HepG2 (cell line): ENCODE results near the gene ZDHHC21. TPM values are rescaled to one million over a fixed set of nuclear protein-coding genes. Genes with fewer than 3 reads are reported as not detected.

Source experiments
- ARHGAP35 ChIP-seq: sonication (generic); formaldehyde crosslinking; IDR thresholded peaks from 2 replicates; pipeline ENCODE4 v1.9.0; 2022; ENCODE audit warnings: mild to moderate bottlenecking, inconsistent platforms, moderate library complexity, missing genetic modification reagents, borderline replicate concordance
- BCL6 ChIP-seq: IDR thresholded peaks from 2 replicates; pipeline ENCODE4 v1.6.1; 2016; ENCODE audit warnings: missing genetic modification reagents, missing compliant biosample characterization
- FOXA1 ChIP-seq, 2 experiments: fragments of 450-650 bp in 1 of 2; sonication (generic) in 1 of 2; formaldehyde crosslinking in 1 of 2; IDR thresholded peaks; 2 replicates each; pipeline versions ENCODE4 v1.4.0 to v1.6.1; 2016 to 2020; ENCODE audit warnings: missing genetic modification reagents in 1 of 2
- FOXO1 ChIP-seq: sonication (generic); formaldehyde crosslinking; IDR thresholded peaks from 2 replicates; pipeline ENCODE4 v1.4.0; 2020; ENCODE audit warnings: missing genetic modification reagents
- GATAD2A ChIP-seq: IDR thresholded peaks from 2 replicates; pipeline ENCODE4 v1.6.1; 2016
- KDM2A ChIP-seq: sonication (generic); formaldehyde crosslinking; IDR thresholded peaks from 2 replicates; pipeline ENCODE4 v1.4.0; 2020; ENCODE audit warnings: low read depth, missing genetic modification reagents, borderline replicate concordance
- LCORL ChIP-seq, 2 experiments: fragments of 450-650 bp in 1 of 2; sonication (generic) in 1 of 2; formaldehyde crosslinking in 1 of 2; IDR thresholded peaks; 2 replicates each; pipeline versions ENCODE4 v1.5.0 to v1.6.1; 2017 to 2020; ENCODE audit warnings: antibody characterized with exemption in 1 of 2, missing genetic modification reagents in 1 of 2
- NCOA1 ChIP-seq: sonication (generic); formaldehyde crosslinking; IDR thresholded peaks from 2 replicates; pipeline ENCODE4 v1.9.0; 2021; ENCODE audit warnings: missing genetic modification reagents
- PATZ1 ChIP-seq: sonication (generic); formaldehyde crosslinking; IDR thresholded peaks from 2 replicates; pipeline ENCODE4 v1.4.0; 2020; ENCODE audit warnings: missing genetic modification reagents
- PHF21A ChIP-seq: sonication (generic); formaldehyde crosslinking; IDR thresholded peaks from 2 replicates; pipeline ENCODE4 v1.5.0; 2020; ENCODE audit warnings: mild to moderate bottlenecking, missing genetic modification reagents
- SOX5 ChIP-seq: IDR thresholded peaks from 2 replicates; pipeline ENCODE4 v1.6.1; 2016; ENCODE audit warnings: borderline replicate concordance
- TAF1 ChIP-seq: sonication (generic); formaldehyde crosslinking; IDR thresholded peaks from 2 replicates; pipeline ENCODE4 v1.4.0; 2020; ENCODE audit warnings: missing genetic modification reagents
- YEATS2 ChIP-seq: sonication (generic); formaldehyde crosslinking; IDR thresholded peaks from 2 replicates; pipeline ENCODE4 v1.4.0; 2020; ENCODE audit warnings: missing genetic modification reagents, borderline replicate concordance
- ZFX ChIP-seq: sonication (generic); formaldehyde crosslinking; IDR thresholded peaks from 2 replicates; pipeline ENCODE4 v1.4.0; 2020; ENCODE audit warnings: mild to moderate bottlenecking, low read depth, missing genetic modification reagents, moderate library complexity
- ZKSCAN1 ChIP-seq: fragments of 150-350 bp; IDR thresholded peaks from 2 replicates; pipeline ENCODE4 v1.6.1; 2014; ENCODE audit warnings: low read length
- ZNF292 ChIP-seq: sonication (generic); formaldehyde crosslinking; IDR thresholded peaks from 2 replicates; pipeline ENCODE4 v1.8.1; 2022; ENCODE audit warnings: mild to moderate bottlenecking, low read depth, missing genetic modification reagents, borderline replicate concordance
- ZNF598 ChIP-seq: sonication (generic); formaldehyde crosslinking; IDR thresholded peaks from 2 replicates; pipeline ENCODE4 v1.5.1; 2020; ENCODE audit warnings: mild to moderate bottlenecking, missing genetic modification reagents, borderline replicate concordance
- polyA plus RNA-seq, 8 experiments: library from polyadenylated mRNA; depleted of rRNA in 3 of 8; stranded (reverse) in 7 of 8; unstranded in 1 of 8; fragments of >200 nt; fragmentation: Illumina TruSeq in 4 of 8; extraction: Trizol in 4 of 8; gene quantifications; 2 replicates each; pipeline versions ENCODE4 v1.2.1 to v1.2.3, GENCODE V29; 2011 to 2016; ENCODE audit warnings: low read depth in 4 of 8, missing spikeins in 1 of 8, mixed read lengths in 1 of 8; ENCODE audit not compliant: insufficient read depth in 1 of 8
- total RNA-seq, 5 experiments: library from RNA; depleted of rRNA; stranded (reverse); fragments of >200 nt; fragmentation: Illumina TruSeq; extraction: Trizol; gene quantifications; 2 replicates each; pipeline ENCODE4 v1.2.3, GENCODE V29; 2016; ENCODE audit warnings: low read depth in 1 of 5
- TF ChIP-seq, protein P1 (sequence below): sonication (generic); formaldehyde crosslinking; IDR thresholded peaks from 2 replicates; pipeline ENCODE4 v1.4.0; 2020; ENCODE audit warnings: missing genetic modification reagents, borderline replicate concordance
- TF ChIP-seq, protein P2 (sequence below): IDR thresholded peaks from 2 replicates; pipeline ENCODE4 v1.6.1; 2016; ENCODE audit warnings: low read depth
- TF ChIP-seq, protein P3 (sequence below): sonication (generic); formaldehyde crosslinking; conservative IDR thresholded peaks from 2 replicates; pipeline ENCODE4 v1.4.0; 2020; ENCODE audit warnings: missing genetic modification reagents
- TF ChIP-seq, protein P4 (sequence below): sonication (generic); IDR thresholded peaks from 2 replicates; pipeline ENCODE4 v1.6.1; 2016; ENCODE audit warnings: low read depth, borderline replicate concordance

The ZDHHC21 gene
- total and polyA plus RNA-seq, 2 of the 13 experiments (the other 11 are each of a cell fraction or from before 2014, with no cell fraction given) = 2.4 to 3.7 TPM

- TF ChIP-seq ARHGAP35 (CRISPR knock-in tag) (peak; percentile 43; the same call in 1 of the 2 replicates), YEATS2 (CRISPR knock-in tag) (no peak), KDM2A (CRISPR knock-in tag) (0 out of 2 replicates have a peak, but pooled peaks have one; percentile 51), NCOA1 (CRISPR knock-in tag) (no peak), FOXO1 (CRISPR knock-in tag) (peak; percentile 48; the same call in 1 of the 2 replicates), LCORL (IDR thresholded peaks at IDR 0.05) (no peak), LCORL (CRISPR knock-in tag; IDR thresholded peaks at IDR 0.05) (no peak), ZKSCAN1 (no peak), TAF1 (0 out of 2 replicates have a peak, but pooled peaks have one; percentile 20), PHF21A (CRISPR knock-in tag) (peak; percentile 73), GATAD2A (peak; percentile 33; the same call in 1 of the 2 replicates), SOX5 (CRISPR knock-in tag) (peak; percentile 51; the same call in 1 of the 2 replicates), PATZ1 (0 out of 2 replicates have a peak, but pooled peaks have one; percentile 13), FOXA1 (IDR thresholded peaks at IDR 0.05) (no peak), FOXA1 (CRISPR knock-in tag; IDR thresholded peaks at IDR 0.05) (peak; percentile 41; the same call in 1 of the 2 replicates), BCL6 (CRISPR knock-in tag) (0 out of 2 replicates have a peak, but pooled peaks have one; percentile 11), ZFX (CRISPR knock-in tag) (peak; percentile 52; the same call in 1 of the 2 replicates), ZNF292 (CRISPR knock-in tag) (peak; percentile 91), ZNF598 (CRISPR knock-in tag) (no peak)
- TF ChIP-seq, protein P1, sequence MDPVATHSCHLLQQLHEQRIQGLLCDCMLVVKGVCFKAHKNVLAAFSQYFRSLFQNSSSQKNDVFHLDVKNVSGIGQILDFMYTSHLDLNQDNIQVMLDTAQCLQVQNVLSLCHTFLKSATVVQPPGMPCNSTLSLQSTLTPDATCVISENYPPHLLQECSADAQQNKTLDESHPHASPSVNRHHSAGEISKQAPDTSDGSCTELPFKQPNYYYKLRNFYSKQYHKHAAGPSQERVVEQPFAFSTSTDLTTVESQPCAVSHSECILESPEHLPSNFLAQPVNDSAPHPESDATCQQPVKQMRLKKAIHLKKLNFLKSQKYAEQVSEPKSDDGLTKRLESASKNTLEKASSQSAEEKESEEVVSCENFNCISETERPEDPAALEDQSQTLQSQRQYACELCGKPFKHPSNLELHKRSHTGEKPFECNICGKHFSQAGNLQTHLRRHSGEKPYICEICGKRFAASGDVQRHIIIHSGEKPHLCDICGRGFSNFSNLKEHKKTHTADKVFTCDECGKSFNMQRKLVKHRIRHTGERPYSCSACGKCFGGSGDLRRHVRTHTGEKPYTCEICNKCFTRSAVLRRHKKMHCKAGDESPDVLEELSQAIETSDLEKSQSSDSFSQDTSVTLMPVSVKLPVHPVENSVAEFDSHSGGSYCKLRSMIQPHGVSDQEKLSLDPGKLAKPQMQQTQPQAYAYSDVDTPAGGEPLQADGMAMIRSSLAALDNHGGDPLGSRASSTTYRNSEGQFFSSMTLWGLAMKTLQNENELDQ (CRISPR knock-in tag) = no peak
- TF ChIP-seq, protein P2, sequence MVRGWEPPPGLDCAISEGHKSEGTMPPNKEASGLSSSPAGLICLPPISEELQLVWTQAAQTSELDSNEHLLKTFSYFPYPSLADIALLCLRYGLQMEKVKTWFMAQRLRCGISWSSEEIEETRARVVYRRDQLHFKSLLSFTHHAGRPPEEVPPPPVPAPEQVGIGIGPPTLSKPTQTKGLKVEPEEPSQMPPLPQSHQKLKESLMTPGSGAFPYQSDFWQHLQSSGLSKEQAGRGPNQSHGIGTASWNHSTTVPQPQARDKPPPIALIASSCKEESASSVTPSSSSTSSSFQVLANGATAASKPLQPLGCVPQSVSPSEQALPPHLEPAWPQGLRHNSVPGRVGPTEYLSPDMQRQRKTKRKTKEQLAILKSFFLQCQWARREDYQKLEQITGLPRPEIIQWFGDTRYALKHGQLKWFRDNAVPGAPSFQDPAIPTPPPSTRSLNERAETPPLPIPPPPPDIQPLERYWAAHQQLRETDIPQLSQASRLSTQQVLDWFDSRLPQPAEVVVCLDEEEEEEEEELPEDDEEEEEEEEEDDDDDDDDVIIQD (CRISPR knock-in tag) = no peak
- TF ChIP-seq, protein P3, sequence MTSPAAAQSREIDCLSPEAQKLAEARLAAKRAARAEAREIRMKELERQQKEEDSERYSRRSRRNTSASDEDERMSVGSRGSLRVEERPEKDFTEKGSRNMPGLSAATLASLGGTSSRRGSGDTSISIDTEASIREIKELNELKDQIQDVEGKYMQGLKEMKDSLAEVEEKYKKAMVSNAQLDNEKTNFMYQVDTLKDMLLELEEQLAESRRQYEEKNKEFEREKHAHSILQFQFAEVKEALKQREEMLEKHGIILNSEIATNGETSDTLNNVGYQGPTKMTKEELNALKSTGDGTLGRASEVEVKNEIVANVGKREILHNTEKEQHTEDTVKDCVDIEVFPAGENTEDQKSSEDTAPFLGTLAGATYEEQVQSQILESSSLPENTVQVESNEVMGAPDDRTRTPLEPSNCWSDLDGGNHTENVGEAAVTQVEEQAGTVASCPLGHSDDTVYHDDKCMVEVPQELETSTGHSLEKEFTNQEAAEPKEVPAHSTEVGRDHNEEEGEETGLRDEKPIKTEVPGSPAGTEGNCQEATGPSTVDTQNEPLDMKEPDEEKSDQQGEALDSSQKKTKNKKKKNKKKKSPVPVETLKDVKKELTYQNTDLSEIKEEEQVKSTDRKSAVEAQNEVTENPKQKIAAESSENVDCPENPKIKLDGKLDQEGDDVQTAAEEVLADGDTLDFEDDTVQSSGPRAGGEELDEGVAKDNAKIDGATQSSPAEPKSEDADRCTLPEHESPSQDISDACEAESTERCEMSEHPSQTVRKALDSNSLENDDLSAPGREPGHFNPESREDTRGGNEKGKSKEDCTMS (CRISPR knock-in tag) = no peak
- TF ChIP-seq, protein P4, sequence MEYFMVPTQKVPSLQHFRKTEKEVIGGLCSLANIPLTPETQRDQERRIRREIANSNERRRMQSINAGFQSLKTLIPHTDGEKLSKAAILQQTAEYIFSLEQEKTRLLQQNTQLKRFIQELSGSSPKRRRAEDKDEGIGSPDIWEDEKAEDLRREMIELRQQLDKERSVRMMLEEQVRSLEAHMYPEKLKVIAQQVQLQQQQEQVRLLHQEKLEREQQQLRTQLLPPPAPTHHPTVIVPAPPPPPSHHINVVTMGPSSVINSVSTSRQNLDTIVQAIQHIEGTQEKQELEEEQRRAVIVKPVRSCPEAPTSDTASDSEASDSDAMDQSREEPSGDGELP = no peak
Measured at GRCh38 chr9:14561929-14562405, 131.3 kb downstream of the ZDHHC21 start (continued).
